Astrocyte of the cerebellum (primary cell): ENCODE measurements around the gene RBPMS2.

Experiments
- DNase-seq: peaks from one replicate; pipeline ENCODE4 v3.0.0-alpha.2; 2011; ENCODE audit warnings: low read depth
- H3K4me3 ChIP-seq: 2 replicates; pipeline ENCODE4 v1.5.1; 2011; ENCODE audit warnings: mild to moderate bottlenecking, low read depth, low read length, moderate library complexity
- CTCF ChIP-seq: IDR thresholded peaks from 2 replicates; pipeline ENCODE4 v1.5.1; 2012; ENCODE audit warnings: low read length, low read depth, moderate library complexity, mild to moderate bottlenecking; ENCODE audit errors: missing control alignments
- in situ Hi-C: cut with HindIII; loops from 2 replicates; pipeline ENCODE4 v1.10.0; 2017; ENCODE audit warnings: low sequenced_read_pairs

The RBPMS2 gene

DNA sequence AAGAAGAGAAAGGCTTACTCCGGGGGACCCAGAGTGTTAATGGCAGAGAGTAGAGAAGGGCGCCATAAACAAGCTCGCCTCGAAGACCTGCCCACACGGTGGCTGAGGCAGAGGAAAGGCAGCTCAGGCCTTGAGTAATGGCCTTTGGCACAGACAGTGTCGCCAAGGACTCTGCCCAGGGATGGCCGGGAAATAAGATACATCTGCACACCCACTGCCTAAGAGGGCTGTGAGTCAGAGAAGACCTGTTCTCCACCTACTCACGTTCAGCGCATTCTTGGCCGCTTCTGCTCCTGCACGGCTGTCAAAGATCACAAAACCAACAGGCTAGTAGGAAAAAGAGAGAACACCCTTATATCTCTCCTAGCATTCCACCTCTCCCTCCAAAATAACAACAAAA is 26.2 kb downstream of the RBPMS2 start:
- TF ChIP-seq CTCF, result no peak
- no peak for DNase-seq
- H3K4me3 ChIP-seq, result no peak overlapping the region
- in situ Hi-C loops, result no loop called here

DNA sequence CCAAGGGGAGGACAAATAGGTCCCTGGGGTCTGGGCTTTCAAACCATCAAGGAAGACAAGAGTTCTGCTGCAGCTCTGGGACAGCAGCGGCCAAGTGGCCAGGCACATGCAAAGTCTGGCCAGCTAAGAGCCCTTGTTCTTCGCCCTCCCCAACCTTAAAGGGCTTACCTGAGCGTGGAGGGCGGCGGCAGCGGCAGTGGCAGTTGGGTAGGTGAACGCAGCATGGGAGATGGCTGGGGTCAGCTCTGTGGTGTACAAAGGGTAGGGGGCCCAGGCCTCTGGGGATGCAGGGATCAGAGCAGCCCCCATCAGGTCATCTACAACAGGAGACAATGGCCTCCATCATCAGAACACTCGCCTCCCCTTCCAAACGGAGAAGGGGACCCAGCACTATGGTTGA is 27.1 kb downstream of the RBPMS2 start:
- in situ Hi-C loops, result no loop called here
- no peak overlapping the region for H3K4me3 ChIP-seq
- DNase-seq, result no peak
- TF ChIP-seq CTCF, result no peak

DNA sequence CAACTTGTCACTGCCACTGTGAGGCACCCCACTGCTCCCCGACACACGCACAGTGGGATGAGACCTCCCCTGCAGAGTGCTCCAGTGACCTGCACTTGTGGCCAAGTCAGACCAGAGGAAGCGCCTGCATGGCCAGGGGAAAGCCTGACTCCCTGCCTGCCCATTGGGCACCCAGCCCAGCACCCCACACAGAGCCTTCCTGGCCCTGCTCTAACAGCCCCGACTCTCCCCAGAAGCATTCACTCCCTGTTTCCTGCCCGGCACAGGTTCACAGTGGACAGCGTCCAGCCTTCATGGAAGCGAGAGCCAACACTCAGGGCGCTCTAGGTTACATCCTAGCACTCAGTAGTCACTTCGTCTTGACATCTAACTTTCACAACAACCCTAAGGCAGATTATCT is 27.8 kb downstream of the RBPMS2 start:
- H3K4me3 ChIP-seq, result no peak overlapping the region
- no peak for TF ChIP-seq CTCF
- in situ Hi-C loops, result no loop called here
- no peak for DNase-seq

GRCh38 chr15:64746921-64747320 is 28.5 kb downstream of the RBPMS2 start:
- H3K4me3 ChIP-seq, result no peak overlapping the region
- no peak for TF ChIP-seq CTCF
- in situ Hi-C loops, result no loop called here
- no peak for DNase-seq

GRCh38 chr15:64746356-64746755 is 29.0 kb downstream of the RBPMS2 start:
- DNase-seq, result no peak
- in situ Hi-C loops, result no loop called here
- TF ChIP-seq CTCF, result no peak
- no peak overlapping the region for H3K4me3 ChIP-seq

GRCh38 chr15:64743691-64744090 is 31.7 kb downstream of the RBPMS2 start:
- DNase-seq, result no peak
- no peak overlapping the region for H3K4me3 ChIP-seq
- in situ Hi-C loops, result no loop called here
- no peak for TF ChIP-seq CTCF

GRCh38 chr15:64742921-64743320 is 32.5 kb downstream of the RBPMS2 start:
- no peak for TF ChIP-seq CTCF
- H3K4me3 ChIP-seq, result no peak overlapping the region
- in situ Hi-C loops, result no loop called here
- DNase-seq, result no peak
